A673 (cell line): ENCODE data around the gene FBXW8. TPM values are rescaled to one million over a fixed set of nuclear protein-coding genes. Genes with fewer than 3 reads are reported as not detected.

Experiments used
- BruUV-seq: library from RNA; stranded (reverse); fragments of 400-500 nt; replicated peaks from 2 replicates; lab custom pipeline; 2021; lab: Mats Ljungman, UMichigan
- CTCF ChIA-PET: fragments of 300-600 bp; sonication (Branson Sonifier 250); formaldehyde crosslinking; loops from one replicate; lab custom pipeline; 2022; ENCODE audit warnings: antibody characterized with exemption; lab: Charles Lee
- POLR2A ChIA-PET: fragments of 300-600 bp; sonication (Branson Sonifier 250); formaldehyde crosslinking; loops from one replicate; lab custom pipeline; 2022; ENCODE audit warnings: antibody characterized with exemption; ENCODE audit not compliant: low non-redundant PET; lab: Charles Lee
- DNase-seq: peaks from one replicate; pipeline ENCODE4 v3.0.0-alpha.2; 2015; ENCODE audit warnings: low spot score
- H3K27ac ChIP-seq: fragments of 200-600 bp; sonication (generic); 2 replicates; pipeline ENCODE4 v1.5.1; 2016; ENCODE audit warnings: mixed run types, low read depth, mild to moderate bottlenecking, mixed read lengths, antibody characterized with exemption, low read length; ENCODE audit not compliant: poor library complexity, severe bottlenecking
- H3K27me3 ChIP-seq: fragments of 200-600 bp; sonication (generic); replicated peaks from 2 replicates; pipeline ENCODE4 v1.6.1; 2017; ENCODE audit warnings: mixed run types, low read depth, mild to moderate bottlenecking, mixed read lengths, antibody characterized with exemption, low read length; ENCODE audit not compliant: insufficient read depth, poor library complexity
- H3K36me3 ChIP-seq: fragments of 200-600 bp; sonication (generic); 2 replicates; pipeline ENCODE4 v1.6.1; 2016; ENCODE audit warnings: mixed run types, mild to moderate bottlenecking, mixed read lengths, antibody characterized with exemption, low read length; ENCODE audit not compliant: insufficient read depth, poor library complexity, severe bottlenecking
- H3K4me1 ChIP-seq: fragments of 200-600 bp; sonication (generic); 2 replicates; pipeline ENCODE4 v1.6.1; 2017; ENCODE audit warnings: mixed run types, mild to moderate bottlenecking, mixed read lengths, antibody characterized with exemption, low read length; ENCODE audit not compliant: insufficient read depth, poor library complexity, severe bottlenecking
- H3K4me3 ChIP-seq: fragments of 200-600 bp; sonication (generic); 2 replicates; pipeline ENCODE4 v1.5.1; 2016; ENCODE audit warnings: low read depth, mixed run types, mild to moderate bottlenecking, mixed read lengths, low read length; ENCODE audit not compliant: poor library complexity, severe bottlenecking
- H3K9me3 ChIP-seq: fragments of 200-600 bp; sonication (generic); 2 replicates; pipeline ENCODE4 v1.6.1; 2016; ENCODE audit warnings: mixed run types, low read depth, mild to moderate bottlenecking, mixed read lengths, antibody characterized with exemption, low read length; ENCODE audit not compliant: poor library complexity, severe bottlenecking
- EZH2 ChIP-seq: fragments of 200-600 bp; sonication (generic); IDR thresholded peaks from 2 replicates; pipeline ENCODE4 v1.6.1; 2017; ENCODE audit warnings: borderline replicate concordance, low read depth, mild to moderate bottlenecking, mixed read lengths, antibody characterized with exemption, low read length; ENCODE audit not compliant: poor library complexity, severe bottlenecking
- intact Hi-C: fragments of 100-400 bp; cut with micrococcal nuclease; formaldehyde crosslinking; loops from one replicate; pipeline ENCODE4 v1.10.0; 2022; ENCODE audit not compliant: unreplicated experiment
- total RNA-seq: library from RNA; stranded (reverse); gene quantifications from 2 replicates; pipeline ENCODE4 v1.2.3, GENCODE V29; 2021
- TF ChIP-seq, protein P1 (sequence below): fragments of 300-800, 200-600 bp; sonication (generic); conservative IDR thresholded peaks from 2 replicates; pipeline ENCODE4 v1.5.1; 2017; ENCODE audit warnings: low read depth, mild to moderate bottlenecking, antibody characterized with exemption, low read length, moderate library complexity, mixed read lengths

Gene FBXW8
- total RNA-seq, 1 experiment from 2014 or later, result 14.8 TPM

DNA sequence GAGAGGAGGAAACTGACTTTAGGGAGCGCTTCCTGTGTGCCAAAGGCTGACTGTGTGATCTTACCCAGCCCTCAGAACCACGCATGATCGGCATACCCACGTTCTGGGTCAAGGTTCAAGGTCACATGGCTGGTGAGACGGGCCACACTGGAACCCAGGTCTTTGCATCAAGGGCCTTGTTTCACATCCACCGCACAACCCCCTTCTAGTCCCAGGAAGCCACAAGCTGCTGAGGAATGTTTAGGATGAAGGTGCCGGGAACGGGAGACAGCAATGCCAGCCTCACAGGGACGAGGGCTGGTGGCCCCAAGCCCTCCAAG is 137.8 kb downstream of the FBXW8 start:
- no peaks in the 10 kb centered on the region for H3K27me3 ChIP-seq
- H3K4me1 ChIP-seq, result peaks cover 6% of the 10 kb centered on the region
- no TSS peak for BruUV-seq
- POLR2A ChIA-PET, result interaction anchor here (0.5 kb wide), 1 partner anchor 212 kb away, joined by 4 read pairs; no protein-coding TSS in a partner anchor
- TF ChIP-seq EZH2, result no peak
- TF ChIP-seq, protein P1, sequence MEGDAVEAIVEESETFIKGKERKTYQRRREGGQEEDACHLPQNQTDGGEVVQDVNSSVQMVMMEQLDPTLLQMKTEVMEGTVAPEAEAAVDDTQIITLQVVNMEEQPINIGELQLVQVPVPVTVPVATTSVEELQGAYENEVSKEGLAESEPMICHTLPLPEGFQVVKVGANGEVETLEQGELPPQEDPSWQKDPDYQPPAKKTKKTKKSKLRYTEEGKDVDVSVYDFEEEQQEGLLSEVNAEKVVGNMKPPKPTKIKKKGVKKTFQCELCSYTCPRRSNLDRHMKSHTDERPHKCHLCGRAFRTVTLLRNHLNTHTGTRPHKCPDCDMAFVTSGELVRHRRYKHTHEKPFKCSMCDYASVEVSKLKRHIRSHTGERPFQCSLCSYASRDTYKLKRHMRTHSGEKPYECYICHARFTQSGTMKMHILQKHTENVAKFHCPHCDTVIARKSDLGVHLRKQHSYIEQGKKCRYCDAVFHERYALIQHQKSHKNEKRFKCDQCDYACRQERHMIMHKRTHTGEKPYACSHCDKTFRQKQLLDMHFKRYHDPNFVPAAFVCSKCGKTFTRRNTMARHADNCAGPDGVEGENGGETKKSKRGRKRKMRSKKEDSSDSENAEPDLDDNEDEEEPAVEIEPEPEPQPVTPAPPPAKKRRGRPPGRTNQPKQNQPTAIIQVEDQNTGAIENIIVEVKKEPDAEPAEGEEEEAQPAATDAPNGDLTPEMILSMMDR, result no peak
- intact Hi-C loops, result no loop called here
- H3K4me3 ChIP-seq, result no peak overlapping the region
- H3K9me3 ChIP-seq, result no peaks in the 10 kb centered on the region
- no peak overlapping the region for H3K27ac ChIP-seq
- CTCF ChIA-PET, result no interaction called here
- DNase-seq, result no peak
- H3K36me3 ChIP-seq, result no peaks in the 10 kb centered on the region

- Histone ChIP-seq H3K9me3 (no peaks in the 10 kb centered on the region), H3K36me3 (no peaks in the 10 kb centered on the region), H3K4me1 (peaks cover 6% of the 10 kb centered on the region), H3K4me3 (no peak overlapping the region), H3K27ac (no peak overlapping the region), H3K27me3 (no peaks in the 10 kb centered on the region)
- intact Hi-C loops, result no loop called here
- ChIA-PET CTCF (no interaction called here), POLR2A (no interaction called here)
- DNase-seq, result no peak
- BruUV-seq, result no TSS peak
- no peak for TF ChIP-seq EZH2
- TF ChIP-seq, protein P1, result no peak
These were observed 138.5 kb downstream of the FBXW8 start for GRCh38 chr12:117049295-117049694.

- intact Hi-C loops, result no loop called here
- TF ChIP-seq, protein P1, result no peak
- no peak for TF ChIP-seq EZH2
- H3K27me3 ChIP-seq, result no peaks in the 10 kb centered on the region
- ChIA-PET CTCF (no interaction called here), POLR2A (no interaction called here)
- H3K4me1 ChIP-seq, result peaks cover 5% of the 10 kb centered on the region
- BruUV-seq, result no TSS peak
- H3K9me3 ChIP-seq, result no peaks in the 10 kb centered on the region
- H3K36me3 ChIP-seq, result no peaks in the 10 kb centered on the region
- no peak for DNase-seq
- no peak overlapping the region for H3K27ac ChIP-seq
- no peak overlapping the region for H3K4me3 ChIP-seq
These were observed 139.3 kb downstream of the FBXW8 start for GRCh38 chr12:117050060-117050459.
